Choroid plexus epithelial cell (primary cell): ENCODE results near the gene ROBO4.
A peak's percentile ranks its signal among the peaks of the same experiment; 100 is the strongest.

Experiments used
- DNase-seq: peaks from one replicate; pipeline ENCODE4 v3.0.0-alpha.2; 2010; ENCODE audit warnings: low read depth
- H3K4me3 ChIP-seq: 2 replicates; pipeline ENCODE4 v1.5.1; 2011; ENCODE audit warnings: low read depth, mild to moderate bottlenecking, control low read depth, low read length, moderate library complexity
- CTCF ChIP-seq: conservative IDR thresholded peaks from 2 replicates; pipeline ENCODE4 v1.5.1; 2011; ENCODE audit warnings: low read depth, mild to moderate bottlenecking, control low read depth, inconsistent platforms, low read length, moderate library complexity

ROBO4 gene

GRCh38 chr11:124930799-124931198, 33.1 kb upstream of the ROBO4 start:
- H3K4me3 ChIP-seq, result no peak overlapping the region
- no peak for TF ChIP-seq CTCF
- no peak for DNase-seq

- no peak for TF ChIP-seq CTCF
- no peak for DNase-seq
- H3K4me3 ChIP-seq, result no peak overlapping the region
Observed at GRCh38 chr11:124928942-124929665, 31.4 kb upstream of the ROBO4 start.

DNA sequence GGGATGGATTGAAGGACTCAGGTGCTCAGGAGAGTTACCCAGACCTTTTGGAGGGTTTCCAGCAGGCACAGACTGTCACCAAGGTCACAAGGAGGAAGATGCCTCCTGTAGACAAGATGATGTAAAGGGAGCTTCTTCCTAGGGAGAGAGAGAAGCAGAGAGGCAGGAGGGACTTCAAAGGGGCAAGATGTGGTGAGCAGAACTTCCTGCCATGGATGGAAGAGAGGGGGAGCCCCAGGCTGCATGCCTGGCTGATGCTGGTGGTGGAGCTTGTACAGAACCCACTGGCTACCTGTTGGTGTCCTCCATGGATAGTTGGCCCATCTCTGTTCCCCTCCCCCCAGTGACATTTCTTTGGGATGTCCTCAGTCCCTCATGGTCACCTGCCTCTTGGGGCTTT, 25.6 kb upstream of the ROBO4 start:
- peak; percentile 2 for TF ChIP-seq CTCF
- H3K4me3 ChIP-seq, result no peak overlapping the region
- DNase-seq, result no peak

DNA sequence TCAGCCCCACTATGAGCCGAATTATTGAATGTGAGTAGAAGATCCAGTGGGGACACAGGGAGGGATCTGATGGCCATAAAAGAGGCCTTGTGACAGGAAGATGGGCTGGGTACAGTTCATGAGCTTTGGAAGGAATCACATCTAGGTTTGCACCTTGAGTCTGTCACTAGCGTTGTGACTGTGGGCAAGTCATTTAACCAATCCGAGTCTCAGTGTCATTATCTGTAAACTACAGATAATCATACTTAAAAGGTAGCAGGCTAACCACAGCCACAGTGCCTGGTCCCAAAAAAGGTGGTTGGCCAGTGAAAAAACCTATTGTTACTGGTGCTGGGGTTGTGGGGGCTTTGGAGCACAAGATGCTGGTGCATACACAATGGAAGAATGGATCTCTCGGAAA, 25.2 kb upstream of the ROBO4 start:
- no peak for TF ChIP-seq CTCF
- no peak for DNase-seq
- H3K4me3 ChIP-seq, result no peak overlapping the region

GRCh38 chr11:124920870-124921609, 23.4 kb upstream of the ROBO4 start:
- TF ChIP-seq CTCF, result no peak
- peak; percentile 69 for DNase-seq
- H3K4me3 ChIP-seq, result peak overlapping the region; percentile 52

DNA sequence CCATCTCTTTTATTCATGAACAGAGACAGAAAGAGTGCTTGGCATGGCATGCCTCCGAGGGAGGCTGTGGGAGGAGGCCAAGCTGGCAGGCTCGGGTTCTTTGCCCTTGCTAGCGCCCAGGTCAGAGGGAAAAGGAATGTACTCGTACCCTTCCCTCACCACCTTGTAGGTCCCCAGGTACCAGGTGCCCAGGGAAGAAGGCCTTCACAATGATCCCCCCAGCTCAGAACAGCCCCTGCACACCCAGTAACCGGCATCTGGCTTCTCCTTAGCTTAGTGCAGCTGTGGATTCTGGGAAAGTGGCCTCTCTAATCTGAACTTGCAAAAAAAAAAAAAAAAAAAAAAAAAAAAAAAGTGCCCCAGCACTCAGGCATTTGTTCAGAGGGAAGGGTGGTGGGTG, 22.7 kb upstream of the ROBO4 start:
- H3K4me3 ChIP-seq, result no peak overlapping the region
- DNase-seq, result no peak
- no peak for TF ChIP-seq CTCF

DNA sequence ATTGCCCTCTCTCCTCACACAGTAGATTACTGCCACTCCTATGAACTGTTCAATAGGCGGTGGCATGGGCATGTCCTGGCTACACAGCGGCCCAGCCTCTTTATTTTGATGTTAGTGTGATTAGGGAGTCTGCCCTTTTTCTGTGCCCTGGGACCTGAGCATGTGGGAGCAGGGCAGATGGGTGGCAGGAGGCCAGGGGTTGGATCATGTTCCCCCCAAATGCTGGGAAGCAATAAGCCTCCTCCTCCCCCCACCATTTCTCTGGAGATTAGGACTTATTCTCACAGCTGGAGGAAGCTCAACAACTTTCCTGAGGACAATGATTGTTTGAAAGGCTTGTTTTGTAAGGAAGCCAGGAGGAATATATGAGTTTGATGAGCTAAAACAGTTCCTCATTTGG, 22.2 kb upstream of the ROBO4 start:
- no peak overlapping the region for H3K4me3 ChIP-seq
- no peak for DNase-seq
- TF ChIP-seq CTCF, result no peak
